ENCODE data around the gene TGFB1. TPM values are rescaled to one million over a fixed set of nuclear protein-coding genes. Genes with fewer than 3 reads are reported as not detected.

The TGFB1 gene
- polyA plus RNA-seq, 1 of the 3 experiments (the other 2 are of a cell fraction): 25.5 TPM

- TF ChIP-seq PBX3 (IDR thresholded peaks at IDR 0.05): peak; percentile 12; the same call in 1 of the 2 replicates
- TF ChIP-seq EP300 (IDR thresholded peaks at IDR 0.05; ENCODE audit: borderline replicate concordance in 1 of 2, low read depth in 1 of 2, low read length in 1 of 2): no peak
- TF ChIP-seq USF1 (IDR thresholded peaks at IDR 0.05; ENCODE audit: borderline replicate concordance, low read depth): no peak
- TF ChIP-seq GABPA (IDR thresholded peaks at IDR 0.05; ENCODE audit: low read depth): no peak
- no peak; the same call in 1 of the 2 replicates for TF ChIP-seq ELF1 (IDR thresholded peaks at IDR 0.05)
- TF ChIP-seq MEF2A (IDR thresholded peaks at IDR 0.05; ENCODE audit: borderline replicate concordance, low read depth): no peak
- TF ChIP-seq EZH2phosphoT487 (IDR thresholded peaks at IDR 0.05; ENCODE audit: borderline replicate concordance, low read depth): no peak
- no peak for TF ChIP-seq RCOR1 (IDR thresholded peaks at IDR 0.05; ENCODE audit: low read length)
- peak; percentile 52 for TF ChIP-seq RAD21 (IDR thresholded peaks at IDR 0.05; ENCODE audit: low read length)
These were observed at the start of gene TGFB1 (continued) for GRCh38 chr19:41353466-41354342.

- no peaks in the 10 kb centered on the region for H3K36me3 ChIP-seq (replicated peaks in 1 of 2; ENCODE audit: control insufficient read depth in 1 of 2, insufficient read depth in 2 of 2, low read length in 1 of 2)
- no peak overlapping the region for H3K4me3 ChIP-seq (ENCODE audit: low read depth in 2 of 2, low read length in 1 of 2)
- no peaks in the 10 kb centered on the region for H3F3A ChIP-seq (replicated peaks; ENCODE audit: insufficient read depth)
- H3K9me2 ChIP-seq: no peaks in the 10 kb centered on the region
- H3K4me1 ChIP-seq (ENCODE audit: control insufficient read depth in 1 of 2, insufficient read depth in 2 of 2, low read depth in 1 of 2, low read length in 1 of 2): peaks cover 5 to 11% of the 10 kb centered on the region in 2 experiments; a peak in 2 of 4 replicates
- 72% methylated on average over 3 of the region's 3 CpGs for WGBS (ENCODE audit: low lambda C conversion rate)
- no peaks in the 10 kb centered on the region for H3K27me3 ChIP-seq (ENCODE audit: insufficient read depth)
- H3K79me2 ChIP-seq (ENCODE audit: insufficient read depth): peaks cover 26% of the 10 kb centered on the region
- POLR2A ChIA-PET: no interaction called here
- H3K27ac ChIP-seq (ENCODE audit: low read depth in 2 of 2, low read length in 1 of 2): no peak overlapping the region
- CTCF ChIA-PET: interaction anchor here (1.5 kb wide), 1 partner anchor 49 kb away, joined by 5 read pairs; no protein-coding TSS in a partner anchor
- H3K9me3 ChIP-seq: no peaks in the 10 kb centered on the region
- H3K9ac ChIP-seq: no peak overlapping the region
- no peak for TF ChIP-seq FOXM1 (IDR thresholded peaks at IDR 0.05; ENCODE audit: low read depth)
- no peak for TF ChIP-seq JUND (IDR thresholded peaks at IDR 0.05)
- TF ChIP-seq RXRA (IDR thresholded peaks at IDR 0.05; ENCODE audit: borderline replicate concordance, low read depth): no peak
- H3K4me2 ChIP-seq: no peak overlapping the region
- no peak for DNase-seq
- H4K20me1 ChIP-seq (ENCODE audit: insufficient read depth): no peaks in the 10 kb centered on the region
- no peak overlapping the region for H2AFZ ChIP-seq (ENCODE audit: low read depth)
These were observed 48.3 kb upstream of the TGFB1 start for GRCh38 chr19:41402010-41402409.

- Histone ChIP-seq H3K36me3 (replicated peaks in 1 of 2; ENCODE audit: control insufficient read depth in 1 of 2, insufficient read depth in 2 of 2, low read length in 1 of 2) (no peaks in the 10 kb centered on the region), H3K27me3 (ENCODE audit: insufficient read depth) (no peaks in the 10 kb centered on the region)
- CTCF ChIA-PET: interaction anchor here (1.5 kb wide), 1 partner anchor 49 kb away, joined by 5 read pairs; no protein-coding TSS in a partner anchor
- TF ChIP-seq EP300 (IDR thresholded peaks at IDR 0.05; ENCODE audit: borderline replicate concordance in 1 of 2, low read depth in 1 of 2, low read length in 1 of 2): no peak
- TF ChIP-seq JUND (IDR thresholded peaks at IDR 0.05): no peak
- no peak for TF ChIP-seq USF1 (IDR thresholded peaks at IDR 0.05; ENCODE audit: borderline replicate concordance, low read depth)
- no peak for TF ChIP-seq RFX5 (IDR thresholded peaks at IDR 0.05; ENCODE audit: low read length)
- TF ChIP-seq SIN3A (IDR thresholded peaks at IDR 0.05; ENCODE audit: borderline replicate concordance, low read depth, low read length): no peak
- no peak for TF ChIP-seq FOSL2 (IDR thresholded peaks at IDR 0.05; ENCODE audit: borderline replicate concordance, low read depth)
- no peak for TF ChIP-seq SMC3 (IDR thresholded peaks at IDR 0.05; ENCODE audit: low read depth, low read length)
- no peak for TF ChIP-seq CHD2 (IDR thresholded peaks at IDR 0.05; ENCODE audit: low read length, partially characterized antibody)
- TF ChIP-seq TAF1 (IDR thresholded peaks at IDR 0.05; ENCODE audit: borderline replicate concordance, low read depth, low read length): no peak
- TF ChIP-seq RXRA (IDR thresholded peaks at IDR 0.05; ENCODE audit: borderline replicate concordance, low read depth): no peak
- no peak for TF ChIP-seq USF2 (IDR thresholded peaks at IDR 0.05; ENCODE audit: borderline replicate concordance, low read depth, low read length)
- TF ChIP-seq TEAD4 (IDR thresholded peaks at IDR 0.05; ENCODE audit: borderline replicate concordance, insufficient read depth): no peak
- TF ChIP-seq PBX3 (IDR thresholded peaks at IDR 0.05): no peak
These were observed 47.8 kb upstream of the TGFB1 start for GRCh38 chr19:41401483-41401882.

More at GRCh38 chr19:41401483-41401882, 47.8 kb upstream of the TGFB1 start:
- H4K20me1 ChIP-seq (ENCODE audit: insufficient read depth): no peaks in the 10 kb centered on the region
- H3K9me3 ChIP-seq: no peaks in the 10 kb centered on the region
- H3K27ac ChIP-seq (ENCODE audit: low read depth in 2 of 2, low read length in 1 of 2): no peak overlapping the region
- H2AFZ ChIP-seq (ENCODE audit: low read depth): no peak overlapping the region
- H3K9ac ChIP-seq: no peak overlapping the region
- no peak overlapping the region for H3K4me3 ChIP-seq (ENCODE audit: low read depth in 2 of 2, low read length in 1 of 2)
- no peaks in the 10 kb centered on the region for H3F3A ChIP-seq (replicated peaks; ENCODE audit: insufficient read depth)
- H3K4me1 ChIP-seq (ENCODE audit: control insufficient read depth in 1 of 2, insufficient read depth in 2 of 2, low read depth in 1 of 2, low read length in 1 of 2): peaks cover 5 to 11% of the 10 kb centered on the region in 2 experiments; a peak in 2 of 4 replicates
- no peak overlapping the region for H3K4me2 ChIP-seq
- DNase-seq: no peak
- peaks cover 30% of the 10 kb centered on the region for H3K79me2 ChIP-seq (ENCODE audit: insufficient read depth)
- POLR2A ChIA-PET: no interaction called here
- H3K9me2 ChIP-seq: no peaks in the 10 kb centered on the region
- WGBS (ENCODE audit: low lambda C conversion rate): 76% methylated on average over 4 of the region's 4 CpGs

All from SK-N-SH (cell line).